Muscle layer of colon (tissue), 2 donors: ENCODE results near the gene ZNF385B.
"Not testable (repeated sequence)": the region's sequence is repeated elsewhere in the genome, so short reads cannot be mapped to it uniquely, and the experiment has no call there.

ENCODE experiments used
- H3K27ac ChIP-seq: one replicate; pipeline ENCODE4 v1.7.0; 2013; ENCODE audit warnings: low read depth, mild to moderate bottlenecking, low read length, moderate library complexity
- H3K27me3 ChIP-seq, 2 donors: one replicate each; pipeline ENCODE4 v1.7.0; 2013; ENCODE audit warnings: low read length in 2 of 2, mild to moderate bottlenecking in 2 of 2; ENCODE audit not compliant: insufficient read depth in 2 of 2, control insufficient read depth in 1 of 2
- H3K36me3 ChIP-seq: one replicate; pipeline ENCODE4 v1.7.0; 2013; ENCODE audit warnings: mild to moderate bottlenecking, low read length; ENCODE audit not compliant: insufficient read depth
- H3K4me1 ChIP-seq: one replicate; pipeline ENCODE4 v1.7.0; 2013; ENCODE audit warnings: mild to moderate bottlenecking, low read length; ENCODE audit not compliant: insufficient read depth
- H3K4me3 ChIP-seq, 2 donors: one replicate each; pipeline ENCODE4 v1.7.0; 2013; ENCODE audit warnings: low read length in 2 of 2, low read depth in 1 of 2, mild to moderate bottlenecking in 1 of 2, moderate library complexity in 1 of 2
- H3K9ac ChIP-seq: one replicate; pipeline ENCODE4 v1.7.0; 2013; ENCODE audit warnings: low read length
- H3K9me3 ChIP-seq: one replicate; pipeline ENCODE4 v1.7.0; 2013; ENCODE audit warnings: mild to moderate bottlenecking, low read length
- donor health status: abdominal sarcoma.
- donor health status: Adenocarcinoma of cecum.

The ZNF385B gene

GRCh38 chr2:179861416-179862067, at the start of gene ZNF385B:
ZNF385B (minus strand) TSS chr2:179861612.
- no peaks in the 10 kb centered on the region for H3K36me3 ChIP-seq
- H3K27ac ChIP-seq: peak within 1 kb of the TSS; percentile 22
- no peak within 1 kb of the TSS for H3K9ac ChIP-seq
- H3K4me3 ChIP-seq: peak within 1 kb of the TSS; percentile 43 to 64
- H3K4me1 ChIP-seq: no peaks in the 10 kb centered on the region
- H3K9me3 ChIP-seq: no peaks in the 10 kb centered on the region
- H3K27me3 ChIP-seq: peaks cover 0 to 5% of the 10 kb centered on the region in 2 donors

- Histone ChIP-seq H3K9ac (no peak overlapping the region), H3K4me3 (no peak overlapping the region), H3K27ac (no peak overlapping the region), H3K4me1 (no peaks in the 10 kb centered on the region), H3K36me3 (no peaks in the 10 kb centered on the region), H3K9me3 (no peaks in the 10 kb centered on the region), H3K27me3 (no peaks in the 10 kb centered on the region)
These were observed 49.3 kb upstream of the ZNF385B start for GRCh38 chr2:179910735-179911113.

- H3K27ac ChIP-seq: no peak overlapping the region
- no peaks in the 10 kb centered on the region for H3K36me3 ChIP-seq
- H3K9me3 ChIP-seq: no peaks in the 10 kb centered on the region
- no peaks in the 10 kb centered on the region for H3K27me3 ChIP-seq
- no peaks in the 10 kb centered on the region for H3K4me1 ChIP-seq
- no peak overlapping the region for H3K9ac ChIP-seq
- no peak overlapping the region for H3K4me3 ChIP-seq
These were observed 48.7 kb upstream of the ZNF385B start for GRCh38 chr2:179909845-179910734.

GRCh38 chr2:179900655-179901054, 39.2 kb upstream of the ZNF385B start:
- Histone ChIP-seq H3K4me3 (no peak overlapping the region), H3K4me1 (no peaks in the 10 kb centered on the region), H3K27ac (no peak overlapping the region), H3K27me3 (no peaks in the 10 kb centered on the region), H3K9me3 (no peaks in the 10 kb centered on the region), H3K36me3 (no peaks in the 10 kb centered on the region), H3K9ac (no peak overlapping the region)

GRCh38 chr2:179899666-179900065, 38.3 kb upstream of the ZNF385B start:
- Histone ChIP-seq H3K9me3 (no peaks in the 10 kb centered on the region), H3K27me3 (no peaks in the 10 kb centered on the region), H3K27ac (no peak overlapping the region), H3K9ac (no peak overlapping the region), H3K4me3 (no peak overlapping the region), H3K36me3 (no peaks in the 10 kb centered on the region), H3K4me1 (no peaks in the 10 kb centered on the region)

GRCh38 chr2:179898873-179899272, 37.5 kb upstream of the ZNF385B start:
- no peaks in the 10 kb centered on the region for H3K9me3 ChIP-seq
- no peaks in the 10 kb centered on the region for H3K36me3 ChIP-seq
- no peak overlapping the region for H3K27ac ChIP-seq
- H3K9ac ChIP-seq: no peak overlapping the region
- H3K4me1 ChIP-seq: no peaks in the 10 kb centered on the region
- no peak overlapping the region for H3K4me3 ChIP-seq
- H3K27me3 ChIP-seq: no peaks in the 10 kb centered on the region

- no peaks in the 10 kb centered on the region for H3K27me3 ChIP-seq
- no peak overlapping the region for H3K27ac ChIP-seq
- H3K4me3 ChIP-seq: no peak overlapping the region
- H3K9me3 ChIP-seq: no peaks in the 10 kb centered on the region
- H3K36me3 ChIP-seq: no peaks in the 10 kb centered on the region
- H3K4me1 ChIP-seq: no peaks in the 10 kb centered on the region
- H3K9ac ChIP-seq: no peak overlapping the region
These were observed 32.2 kb upstream of the ZNF385B start for GRCh38 chr2:179893616-179894015.

GRCh38 chr2:179891237-179891636, 29.8 kb upstream of the ZNF385B start:
- H3K4me3 ChIP-seq: no peak overlapping the region
- H3K9me3 ChIP-seq: no peaks in the 10 kb centered on the region
- H3K9ac ChIP-seq: no peak overlapping the region
- H3K27ac ChIP-seq: no peak overlapping the region
- no peaks in the 10 kb centered on the region for H3K36me3 ChIP-seq
- no peaks in the 10 kb centered on the region for H3K4me1 ChIP-seq
- H3K27me3 ChIP-seq: no peaks in the 10 kb centered on the region

GRCh38 chr2:179890666-179891065, 29.3 kb upstream of the ZNF385B start:
- Histone ChIP-seq H3K27me3 (no peaks in the 10 kb centered on the region), H3K27ac (no peak overlapping the region), H3K36me3 (no peaks in the 10 kb centered on the region), H3K9me3 (no peaks in the 10 kb centered on the region), H3K9ac (no peak overlapping the region), H3K4me1 (no peaks in the 10 kb centered on the region), H3K4me3 (no peak overlapping the region)

GRCh38 chr2:179888642-179889041, 27.2 kb upstream of the ZNF385B start:
- H3K27ac ChIP-seq, H3K4me3 ChIP-seq, H3K36me3 ChIP-seq, H3K4me1 ChIP-seq, H3K9ac ChIP-seq, H3K27me3 ChIP-seq, H3K9me3 ChIP-seq: not testable (repeated sequence)

- Histone ChIP-seq H3K9ac (no peak overlapping the region), H3K27ac (no peak overlapping the region), H3K27me3 (no peaks in the 10 kb centered on the region), H3K36me3 (no peaks in the 10 kb centered on the region), H3K9me3 (no peaks in the 10 kb centered on the region), H3K4me1 (no peaks in the 10 kb centered on the region), H3K4me3 (no peak overlapping the region)
These were observed 22.8 kb upstream of the ZNF385B start for GRCh38 chr2:179884193-179884592.
